Calu3 (cell line): ENCODE data around the gene ACAP1. TPM values are rescaled to one million over a fixed set of nuclear protein-coding genes. Genes with fewer than 3 reads are reported as not detected.

Experiments
- BruUV-seq: library from RNA; stranded (reverse); fragments of 400-500 nt; replicated peaks from 2 replicates; lab custom pipeline; 2021; lab: Mats Ljungman, UMichigan
- CTCF ChIA-PET: fragments of 300-600 bp; sonication (Branson Sonifier 250); formaldehyde crosslinking; loops from one replicate; lab custom pipeline; 2022; ENCODE audit warnings: antibody characterized with exemption; lab: Charles Lee
- DNase-seq: peaks from one replicate; pipeline ENCODE4 v3.0.0; 2022
- H3K27ac Mint-ChIP-seq: one replicate; pipeline ENCODE4 v1.8.0; 2022; ENCODE audit warnings: mixed read lengths; ENCODE audit not compliant: unreplicated experiment
- H3K27me3 Mint-ChIP-seq: one replicate; pipeline ENCODE4 v1.8.0; 2022; ENCODE audit warnings: mixed read lengths; ENCODE audit not compliant: unreplicated experiment
- H3K36me3 Mint-ChIP-seq: one replicate; pipeline ENCODE4 v1.8.0; 2022; ENCODE audit warnings: mild to moderate bottlenecking, moderate library complexity, mixed read lengths; ENCODE audit not compliant: insufficient read depth, unreplicated experiment
- H3K4me1 Mint-ChIP-seq: one replicate; pipeline ENCODE4 v1.8.0; 2022; ENCODE audit warnings: mild to moderate bottlenecking, low read depth, mixed read lengths; ENCODE audit not compliant: unreplicated experiment
- H3K4me3 Mint-ChIP-seq: one replicate; pipeline ENCODE4 v1.8.0; 2022; ENCODE audit warnings: mild to moderate bottlenecking, low read depth, moderate library complexity, mixed read lengths; ENCODE audit not compliant: unreplicated experiment
- H3K9me3 Mint-ChIP-seq: one replicate; pipeline ENCODE4 v1.8.0; 2022; ENCODE audit warnings: low read depth, mixed read lengths; ENCODE audit not compliant: unreplicated experiment
- CTCF ChIP-seq: fragments of 200-600 bp; IDR thresholded peaks from one replicate; pipeline ENCODE4 v1.8.0; 2022; ENCODE audit warnings: antibody characterized with exemption; ENCODE audit not compliant: unreplicated experiment
- intact Hi-C: fragments of 100-400 bp; cut with micrococcal nuclease; formaldehyde crosslinking; loops from one replicate; pipeline ENCODE4 v1.10.0; 2022; ENCODE audit not compliant: unreplicated experiment
- total RNA-seq: library from RNA; stranded (reverse); gene quantifications from 2 replicates; pipeline ENCODE4 v1.2.3, GENCODE V29; 2022

Gene ACAP1
- total RNA-seq, 1 experiment from 2014 or later, result not detected

- H3K27ac Mint-ChIP-seq, result no peak overlapping the region
- CTCF ChIA-PET, result interaction anchor here (0.6 to 1.5 kb wide), 2 partner anchors 14 to 185 kb away, joined by 3 to 5 read pairs; no protein-coding TSS in a partner anchor
- H3K36me3 Mint-ChIP-seq, result no peaks in the 10 kb centered on the region
- intact Hi-C loops, result no loop called here
- BruUV-seq, result no TSS peak
- no peak for TF ChIP-seq CTCF
- H3K9me3 Mint-ChIP-seq, result no peaks in the 10 kb centered on the region
- no peak for DNase-seq
- no peak overlapping the region for H3K4me3 Mint-ChIP-seq
- H3K4me1 Mint-ChIP-seq, result no peaks in the 10 kb centered on the region
- peaks cover 13% of the 10 kb centered on the region for H3K27me3 Mint-ChIP-seq
Measured at GRCh38 chr17:7369825-7370224, 33.5 kb downstream of the ACAP1 start.

GRCh38 chr17:7370853-7371252 is 34.5 kb downstream of the ACAP1 start:
- Mint-ChIP-seq H3K9me3 (no peaks in the 10 kb centered on the region), H3K27me3 (peaks cover 13% of the 10 kb centered on the region), H3K27ac (no peak overlapping the region), H3K4me1 (no peaks in the 10 kb centered on the region), H3K4me3 (no peak overlapping the region), H3K36me3 (no peaks in the 10 kb centered on the region)
- CTCF ChIA-PET, result interaction anchor here (1.5 kb wide), 1 partner anchor 15 kb away, joined by 5 read pairs; no protein-coding TSS in a partner anchor
- intact Hi-C loops, result no loop called here
- no TSS peak for BruUV-seq
- no peak for TF ChIP-seq CTCF
- DNase-seq, result no peak

GRCh38 chr17:7374353-7374752 is 38.0 kb downstream of the ACAP1 start:
- CTCF ChIA-PET, result no interaction called here
- DNase-seq, result no peak
- no peaks in the 10 kb centered on the region for H3K9me3 Mint-ChIP-seq
- no TSS peak for BruUV-seq
- H3K4me1 Mint-ChIP-seq, result no peaks in the 10 kb centered on the region
- peaks cover 8% of the 10 kb centered on the region for H3K27me3 Mint-ChIP-seq
- no peak for TF ChIP-seq CTCF
- H3K36me3 Mint-ChIP-seq, result no peaks in the 10 kb centered on the region
- no peak overlapping the region for H3K27ac Mint-ChIP-seq
- H3K4me3 Mint-ChIP-seq, result no peak overlapping the region
- intact Hi-C loops, result no loop called here

- Mint-ChIP-seq H3K9me3 (no peaks in the 10 kb centered on the region), H3K36me3 (peaks cover 25% of the 10 kb centered on the region), H3K27ac (no peak overlapping the region), H3K4me1 (peaks cover 8% of the 10 kb centered on the region), H3K4me3 (no peak overlapping the region), H3K27me3 (no peaks in the 10 kb centered on the region)
- intact Hi-C loops, result no loop called here
- no peak for DNase-seq
- CTCF ChIA-PET, result no interaction called here
- BruUV-seq, result no TSS peak
- TF ChIP-seq CTCF, result no peak
Measured at GRCh38 chr17:7379134-7379533, 42.8 kb downstream of the ACAP1 start.
